ENCODE data around the gene PPP4R3A. TPM values are rescaled to one million over a fixed set of nuclear protein-coding genes. Genes with fewer than 3 reads are reported as not detected.

PPP4R3A gene
- total RNA-seq, 1 experiment from 2014 or later: 148 TPM

GRCh38 chr14:91453744-91454143, 56.4 kb downstream of the PPP4R3A start:
- no peak overlapping the region for H4K5ac ChIP-seq (ENCODE audit: insufficient read length, low read depth, low read length)
- H2BK12ac ChIP-seq (ENCODE audit: insufficient read length, low read depth, low read length): no peak overlapping the region
- H3K4me3 Mint-ChIP-seq: no peak overlapping the region
- no peaks in the 10 kb centered on the region for H3K9me3 Mint-ChIP-seq
- no peaks in the 10 kb centered on the region for H3K9me3 ChIP-seq (ENCODE audit: control insufficient read depth, low read depth, low read length)
- no peaks in the 10 kb centered on the region for H3K4me1 ChIP-seq (ENCODE audit: insufficient read depth, low read length)
- DNase-seq: no peak
- no peak overlapping the region for H3T11ph ChIP-seq (ENCODE audit: low read length)
- no peak overlapping the region for H4K8ac ChIP-seq (replicated peaks; ENCODE audit: insufficient read length, low read depth, low read length)
- no peaks in the 10 kb centered on the region for H4K20me1 ChIP-seq (ENCODE audit: control insufficient read depth, insufficient read depth, insufficient read length)
- H3K4me1 Mint-ChIP-seq: peaks cover 0 to 7% of the 10 kb centered on the region in 2 experiments; a peak in 2 of 4 replicates
- H3K18ac ChIP-seq (ENCODE audit: insufficient read length, low read depth, low read length): no peak overlapping the region
- no peak overlapping the region for H3K14ac ChIP-seq (ENCODE audit: insufficient read depth, low read length)
- H2BK20ac ChIP-seq (ENCODE audit: low read depth, low read length, poor library complexity, severe bottlenecking): no peak overlapping the region
- no peak overlapping the region for H3K27ac ChIP-seq (ENCODE audit: insufficient read length, low read depth, low read length)
- H3K9ac ChIP-seq (ENCODE audit: extremely low read depth, insufficient read length, low read length): no peak overlapping the region
- H3K23ac ChIP-seq (ENCODE audit: insufficient read length, low read depth, low read length): no peak overlapping the region
- no peak overlapping the region for H3K56ac ChIP-seq (ENCODE audit: insufficient read length, low read depth, low read length)
- H3K4ac ChIP-seq (ENCODE audit: low read depth, low read length): no peak overlapping the region
- H2BK5ac ChIP-seq (ENCODE audit: insufficient read length, low read length): no peak overlapping the region
- no peaks in the 10 kb centered on the region for H3K79me2 ChIP-seq (ENCODE audit: insufficient read depth, low read length)
- no CpG with 5 or more reads among the region's 5 CpGs for WGBS (ENCODE audit: extremely low coverage, insufficient read length, low lambda C conversion rate)
- peak overlapping the region in 1 of 3 experiments; percentile 22; a peak in 1 of 7 replicates for H3K27ac Mint-ChIP-seq
- H3K27me3 Mint-ChIP-seq (ENCODE audit: low read depth): no peaks in the 10 kb centered on the region
- TF ChIP-seq CTCF (conservative IDR thresholded peaks at IDR 0.05): no peak
- H3K79me1 ChIP-seq (ENCODE audit: insufficient read depth, low read depth, low read length, poor library complexity, severe bottlenecking): no peaks in the 10 kb centered on the region
- no peak overlapping the region for H2AFZ ChIP-seq (ENCODE audit: low read length)
- no peak overlapping the region for H4K91ac ChIP-seq (ENCODE audit: insufficient read length, low read depth, low read length)
- H2BK120ac ChIP-seq (ENCODE audit: low read depth, low read length, poor library complexity, severe bottlenecking): no peak overlapping the region
- H3K4me2 ChIP-seq (ENCODE audit: insufficient read depth, insufficient read length, low read length): no peak overlapping the region
- no peak overlapping the region for H2BK15ac ChIP-seq (ENCODE audit: low read depth, low read length)
- no peaks in the 10 kb centered on the region for H3K27me3 ChIP-seq (ENCODE audit: insufficient read depth, low read length)
- no peaks in the 10 kb centered on the region for H3K23me2 ChIP-seq (ENCODE audit: insufficient read length, low read depth, low read length, poor library complexity, severe bottlenecking)
- H3K36me3 Mint-ChIP-seq (ENCODE audit: insufficient read depth in 1 of 3, low read depth in 3 of 3): peaks cover 5 to 35% (median 23%) of the 10 kb centered on the region in 3 experiments; a peak in 6 of 7 replicates
- H2AK5ac ChIP-seq (ENCODE audit: insufficient read length, low read length): no peak overlapping the region
